HCT116 (cell line): ENCODE results near the gene ZNF213. TPM values are rescaled to one million over a fixed set of nuclear protein-coding genes. Genes with fewer than 3 reads are reported as not detected.

Experiments used
- ATAC-seq: fragments of 200-7000 bp; cut with Tn5 transposase; 2 replicates; pipeline ENCODE4 v1.9.1; 2020; ENCODE audit warnings: mild to moderate bottlenecking, moderate library complexity
- BruUV-seq: library from RNA; stranded (reverse); fragments of 400-500 nt; replicated peaks from 2 replicates; lab custom pipeline; 2021; lab: Mats Ljungman, UMichigan
- CTCF ChIA-PET: fragments of 300-600 bp; sonication (Branson Sonifier 250); formaldehyde crosslinking; loops from one replicate; lab custom pipeline; 2021; ENCODE audit warnings: antibody characterized with exemption; lab: Charles Lee
- POLR2A ChIA-PET: fragments of 300-600, 350-600 bp; sonication (Branson Sonifier 250); formaldehyde crosslinking; loops from one replicate; lab custom pipeline; 2021; ENCODE audit warnings: antibody characterized with exemption; lab: Charles Lee
- RAD21 ChIA-PET, 2 experiments: fragments of 300-600 bp; sonication (Branson Sonifier 250); formaldehyde crosslinking; loops; one replicate each; lab custom pipeline; 2023; ENCODE audit warnings: low total read pairs in 2 of 2; ENCODE audit not compliant: uncharacterized antibody in 2 of 2, unreplicated experiment in 2 of 2, low non-redundant PET in 1 of 2; lab: Charles Lee
- DNase-seq: peaks from one replicate; pipeline ENCODE4 v3.0.0-alpha.2; 2010; ENCODE audit warnings: low read depth, low spot score
- H2AFZ ChIP-seq: fragments of 200-600 bp; shearing (Covaris generic), sonication (generic); 2 replicates; pipeline ENCODE4 v1.6.1; 2017; ENCODE audit warnings: low read depth, mixed run types, mixed read lengths, antibody characterized with exemption, low read length; ENCODE audit not compliant: poor library complexity, severe bottlenecking
- H3K27ac ChIP-seq: 2 replicates; pipeline ENCODE4 v1.5.1; 2012; ENCODE audit warnings: low read depth, low read length
- H3K27me3 ChIP-seq: fragments of 200-600 bp; sonication (generic); 2 replicates; pipeline ENCODE4 v1.6.1; 2016; ENCODE audit warnings: mixed run types, low read length, mixed read lengths; ENCODE audit not compliant: insufficient read depth
- H3K36me3 ChIP-seq, 2 experiments: fragments of 200-500 bp in 1 of 2; fragments of 200-600 bp in 1 of 2; sonication (Bioruptor generic) in 1 of 2; sonication (generic) in 1 of 2; 2 replicates each; pipeline versions ENCODE4 v1.5.1 to v1.6.1; 2014 to 2016; ENCODE audit warnings: low read length in 2 of 2, inconsistent platforms in 1 of 2, mixed read lengths in 1 of 2, mixed run types in 1 of 2; ENCODE audit not compliant: insufficient read depth in 2 of 2, control insufficient read depth in 1 of 2
- H3K4me1 ChIP-seq, 2 experiments: fragments of 200-600 bp in 1 of 2; sonication (generic) in 1 of 2; 2 replicates each; pipeline versions ENCODE4 v1.5.1 to v1.6.1; 2012 to 2017; ENCODE audit warnings: low read length in 2 of 2, inconsistent platforms in 1 of 2, mild to moderate bottlenecking in 1 of 2, mixed read lengths in 1 of 2, mixed run types in 1 of 2, moderate library complexity in 1 of 2; ENCODE audit not compliant: insufficient read depth in 2 of 2, control insufficient read depth in 1 of 2
- H3K4me2 ChIP-seq: fragments of 200-600 bp; sonication (generic); 2 replicates; pipeline ENCODE4 v1.6.1; 2017; ENCODE audit warnings: mixed run types, low read length, mixed read lengths
- H3K4me3 ChIP-seq, 2 experiments: fragments of 200-600 bp in 1 of 2; sonication (generic) in 1 of 2; replicated peaks in 1 of 2; 2 replicates each; pipeline ENCODE4 v1.5.1; 2011 to 2016; ENCODE audit warnings: low read length in 2 of 2, control low read depth in 1 of 2, low read depth in 1 of 2, mild to moderate bottlenecking in 1 of 2, mixed read lengths in 1 of 2, mixed run types in 1 of 2
- H3K79me2 ChIP-seq: fragments of 200-600 bp; sonication (generic); 2 replicates; pipeline ENCODE4 v1.6.1; 2017; ENCODE audit warnings: mild to moderate bottlenecking, mixed run types, low read length, moderate library complexity, mixed read lengths; ENCODE audit not compliant: insufficient read depth
- H3K9ac ChIP-seq: fragments of 200-600 bp; sonication (generic); 2 replicates; pipeline ENCODE4 v1.6.1; 2016; ENCODE audit warnings: low read length, mixed read lengths
- H3K9me2 ChIP-seq: fragments of 200-600 bp; sonication (generic), shearing (Covaris generic); 2 replicates; pipeline ENCODE4 v1.6.1; 2017; ENCODE audit warnings: mixed run types, mild to moderate bottlenecking, moderate library complexity; ENCODE audit not compliant: insufficient read depth
- H3K9me3 ChIP-seq, 2 experiments: fragments of 200-500 bp in 1 of 2; fragments of 200-600 bp in 1 of 2; sonication (Bioruptor generic) in 1 of 2; sonication (generic) in 1 of 2; 2 replicates each; pipeline ENCODE4 v1.6.1; 2014 to 2017; ENCODE audit warnings: low read length in 2 of 2, mixed read lengths in 2 of 2, inconsistent platforms in 1 of 2, low read depth in 1 of 2, mild to moderate bottlenecking in 1 of 2, mixed run types in 1 of 2, moderate library complexity in 1 of 2; ENCODE audit not compliant: control insufficient read depth in 1 of 2, insufficient read depth in 1 of 2
- H4K20me1 ChIP-seq: fragments of 200-600 bp; sonication (generic), shearing (Covaris generic); 2 replicates; pipeline ENCODE4 v1.6.1; 2017; ENCODE audit warnings: mixed run types, mild to moderate bottlenecking, moderate library complexity; ENCODE audit not compliant: insufficient read depth
- ATF3 ChIP-seq: IDR thresholded peaks from 2 replicates; pipeline ENCODE4 v1.6.1; 2012
- CBX3 ChIP-seq: IDR thresholded peaks from 2 replicates; pipeline ENCODE4 v1.6.1; 2012; ENCODE audit warnings: low read depth
- CEBPB ChIP-seq: IDR thresholded peaks from 2 replicates; pipeline ENCODE4 v1.6.1; 2012; ENCODE audit warnings: low read depth
- CTCF ChIP-seq, 3 experiments: fragments of 200-600 bp in 1 of 3; sonication (generic) in 1 of 3; IDR thresholded peaks in 2 of 3; conservative IDR thresholded peaks in 1 of 3; 2 replicates each; pipeline ENCODE4 v1.5.1; 2012 to 2017; ENCODE audit warnings: low read depth in 2 of 3, low read length in 2 of 3, antibody characterized with exemption in 1 of 3, borderline replicate concordance in 1 of 3, control low read depth in 1 of 3, mild to moderate bottlenecking in 1 of 3, mixed read lengths in 1 of 3, mixed run types in 1 of 3, moderate library complexity in 1 of 3; ENCODE audit not compliant: insufficient read depth in 1 of 3
- ELF1 ChIP-seq: IDR thresholded peaks from 2 replicates; pipeline ENCODE4 v1.6.1; 2012; ENCODE audit warnings: low read depth, borderline replicate concordance
- FOSL1 ChIP-seq: IDR thresholded peaks from 2 replicates; pipeline ENCODE4 v1.6.1; 2012; ENCODE audit warnings: low read depth
- JUND ChIP-seq: IDR thresholded peaks from 2 replicates; pipeline ENCODE4 v1.6.1; 2012
- MAX ChIP-seq: IDR thresholded peaks from 2 replicates; pipeline ENCODE4 v1.6.1; 2012
- POLR2A ChIP-seq: IDR thresholded peaks from 2 replicates; pipeline ENCODE4 v1.7.0; 2011; ENCODE audit warnings: borderline replicate concordance; ENCODE audit not compliant: insufficient read depth, insufficient read length; ENCODE audit errors: extremely low read depth
- SP1 ChIP-seq: IDR thresholded peaks from 2 replicates; pipeline ENCODE4 v1.6.1; 2012; ENCODE audit warnings: low read depth
- YY1 ChIP-seq: IDR thresholded peaks from 2 replicates; pipeline ENCODE4 v1.6.1; 2011; ENCODE audit warnings: low read length, low read depth, moderate library complexity, mild to moderate bottlenecking; ENCODE audit not compliant: insufficient replicate concordance; ENCODE audit errors: extremely low read depth
- ZFX ChIP-seq: fragments of 450-650 bp; IDR thresholded peaks from 2 replicates; pipeline ENCODE4 v1.6.1; 2017
- ZNF274 ChIP-seq: fragments of 200-500 bp; sonication (Bioruptor generic); IDR thresholded peaks from 2 replicates; pipeline ENCODE4 v1.6.1; 2014; ENCODE audit warnings: mild to moderate bottlenecking, low read depth, low read length, inconsistent platforms
- intact Hi-C: fragments of 100-400 bp; cut with micrococcal nuclease; formaldehyde crosslinking; loops from 2 replicates; pipeline ENCODE4 v1.10.0; 2022
- total RNA-seq: library from RNA; stranded (reverse); gene quantifications from one replicate; pipeline ENCODE4 v1.2.1, GENCODE V29; 2021; ENCODE audit not compliant: unreplicated experiment
- TF ChIP-seq, protein P1 (sequence below): IDR thresholded peaks from 2 replicates; pipeline ENCODE4 v1.6.1; 2012; ENCODE audit warnings: low read depth

Gene ZNF213
- total RNA-seq, 1 experiment from 2014 or later: 11.0 TPM

GRCh38 chr16:3119286-3119685, 15.5 kb upstream of the ZNF213 start:
- peaks cover 5 to 8% of the 10 kb centered on the region in 2 experiments; a peak in 3 of 4 replicates for H3K4me1 ChIP-seq
- no peaks in the 10 kb centered on the region for H3K9me2 ChIP-seq
- no peak for DNase-seq
- no peak overlapping the region for H3K4me3 ChIP-seq
- H3K36me3 ChIP-seq: peaks cover 5 to 9% of the 10 kb centered on the region in 2 experiments; a peak in 3 of 4 replicates
- no peak overlapping the region for H3K4me2 ChIP-seq
- H4K20me1 ChIP-seq: no peaks in the 10 kb centered on the region
- no peaks in the 10 kb centered on the region for H3K79me2 ChIP-seq
- ChIA-PET CTCF (interaction anchor here (1.8 kb wide), 1 partner anchor 10 kb away, joined by 5 read pairs; no protein-coding TSS in a partner anchor), RAD21 (no interaction called here)
- H3K9ac ChIP-seq: no peak overlapping the region
- intact Hi-C loops: no loop called here
- no peaks in the 10 kb centered on the region for H3K9me3 ChIP-seq
- H2AFZ ChIP-seq: no peak overlapping the region
- no peaks in the 10 kb centered on the region for H3K27me3 ChIP-seq
- no peak for TF ChIP-seq YY1
- no peak for TF ChIP-seq ELF1
- no peak for TF ChIP-seq ZNF274
- no peak for TF ChIP-seq ATF3
- TF ChIP-seq JUND: no peak
- no peak for TF ChIP-seq SP1
- no peak for TF ChIP-seq CEBPB
- TF ChIP-seq MAX: no peak
- no peak for TF ChIP-seq POLR2A
- TF ChIP-seq CBX3: no peak
- TF ChIP-seq CTCF (IDR thresholded peaks at IDR 0.05 in 2 of 3, conservative IDR thresholded peaks at IDR 0.05 in 1 of 3; ENCODE audit: borderline replicate concordance in 1 of 3, insufficient read depth in 1 of 3, low read depth in 2 of 3, low read length in 2 of 3): no peak
- TF ChIP-seq, protein P1, sequence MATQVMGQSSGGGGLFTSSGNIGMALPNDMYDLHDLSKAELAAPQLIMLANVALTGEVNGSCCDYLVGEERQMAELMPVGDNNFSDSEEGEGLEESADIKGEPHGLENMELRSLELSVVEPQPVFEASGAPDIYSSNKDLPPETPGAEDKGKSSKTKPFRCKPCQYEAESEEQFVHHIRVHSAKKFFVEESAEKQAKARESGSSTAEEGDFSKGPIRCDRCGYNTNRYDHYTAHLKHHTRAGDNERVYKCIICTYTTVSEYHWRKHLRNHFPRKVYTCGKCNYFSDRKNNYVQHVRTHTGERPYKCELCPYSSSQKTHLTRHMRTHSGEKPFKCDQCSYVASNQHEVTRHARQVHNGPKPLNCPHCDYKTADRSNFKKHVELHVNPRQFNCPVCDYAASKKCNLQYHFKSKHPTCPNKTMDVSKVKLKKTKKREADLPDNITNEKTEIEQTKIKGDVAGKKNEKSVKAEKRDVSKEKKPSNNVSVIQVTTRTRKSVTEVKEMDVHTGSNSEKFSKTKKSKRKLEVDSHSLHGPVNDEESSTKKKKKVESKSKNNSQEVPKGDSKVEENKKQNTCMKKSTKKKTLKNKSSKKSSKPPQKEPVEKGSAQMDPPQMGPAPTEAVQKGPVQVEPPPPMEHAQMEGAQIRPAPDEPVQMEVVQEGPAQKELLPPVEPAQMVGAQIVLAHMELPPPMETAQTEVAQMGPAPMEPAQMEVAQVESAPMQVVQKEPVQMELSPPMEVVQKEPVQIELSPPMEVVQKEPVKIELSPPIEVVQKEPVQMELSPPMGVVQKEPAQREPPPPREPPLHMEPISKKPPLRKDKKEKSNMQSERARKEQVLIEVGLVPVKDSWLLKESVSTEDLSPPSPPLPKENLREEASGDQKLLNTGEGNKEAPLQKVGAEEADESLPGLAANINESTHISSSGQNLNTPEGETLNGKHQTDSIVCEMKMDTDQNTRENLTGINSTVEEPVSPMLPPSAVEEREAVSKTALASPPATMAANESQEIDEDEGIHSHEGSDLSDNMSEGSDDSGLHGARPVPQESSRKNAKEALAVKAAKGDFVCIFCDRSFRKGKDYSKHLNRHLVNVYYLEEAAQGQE: no peak
- TF ChIP-seq FOSL1: no peak
- no peak for TF ChIP-seq ZFX
- TF ChIP-seq, all 23 proteins: peak for 0
- POLR2A ChIA-PET: no interaction called here
- no TSS peak for BruUV-seq
- no peak overlapping the region for H3K27ac ChIP-seq
- ATAC-seq: no peak
